ENCODE results near the gene SLC16A3. TPM values are rescaled to one million over a fixed set of nuclear protein-coding genes. Genes with fewer than 3 reads are reported as not detected.

The SLC16A3 gene
- total and polyA plus RNA-seq, 7 experiments from 2014 or later: 1.4 to 264 (median 15.9) TPM

- H3K27ac Mint-ChIP-seq: no peak overlapping the region
- Histone ChIP-seq H3K27me3 (ENCODE audit: control insufficient read depth in 2 of 2, insufficient read depth in 2 of 2, low read length in 2 of 2) (no peaks in the 10 kb centered on the region), H3K36me3 (ENCODE audit: control insufficient read depth in 2 of 3, insufficient read depth in 3 of 3, low read length in 3 of 3) (no peaks in the 10 kb centered on the region), H3K27ac (ENCODE audit: low read depth, low read length) (no peak overlapping the region), H3K4me3 (ENCODE audit: low read length) (no peak overlapping the region), H3K9me3 (ENCODE audit: control insufficient read depth in 2 of 3, low read length in 3 of 3) (no peaks in the 10 kb centered on the region), H3K4me1 (ENCODE audit: control insufficient read depth in 2 of 2, insufficient read depth in 2 of 2, low read length in 2 of 2) (peaks cover 22 to 26% of the 10 kb centered on the region in 2 donors)
- peaks cover 0 to 4% (median 0%) of the 10 kb centered on the region in 5 donors for H3K36me3 Mint-ChIP-seq
- ChIA-PET CTCF (interaction anchor here (0.7 to 1.7 kb wide), 2 partner anchors 10 to 131 kb away, joined by 3 to 13 read pairs; no protein-coding TSS in a partner anchor), POLR2A (interaction anchor here (0.7 to 1.8 kb wide), 3 partner anchors 11 to 66 kb away, joined by 3 to 6 read pairs (median 3); partner anchors contain the start of gene CCDC57)
- no peak for ATAC-seq
- peaks cover 4 to 15% (median 10%) of the 10 kb centered on the region in 7 donors for H3K4me1 Mint-ChIP-seq
- DNase-seq: no peak
- H3K27me3 Mint-ChIP-seq: no peaks in the 10 kb centered on the region
- intact Hi-C loops (cut with micrococcal nuclease): no loop called here
- no peak overlapping the region for H3K4me3 Mint-ChIP-seq
- peaks cover 0 to 2% (median 0%) of the 10 kb centered on the region in 11 donors for H3K9me3 Mint-ChIP-seq
Observed at GRCh38 chr17:82226146-82226808, 2.6 kb upstream of the SLC16A3 start.

- Histone ChIP-seq H3K9me3 (ENCODE audit: control insufficient read depth in 2 of 3, low read length in 3 of 3) (no peaks in the 10 kb centered on the region), H3K27ac (ENCODE audit: low read depth, low read length) (no peak overlapping the region), H3K4me3 (ENCODE audit: low read length) (no peak overlapping the region), H3K36me3 (ENCODE audit: control insufficient read depth in 2 of 3, insufficient read depth in 3 of 3, low read length in 3 of 3) (no peaks in the 10 kb centered on the region), H3K4me1 (ENCODE audit: control insufficient read depth in 2 of 2, insufficient read depth in 2 of 2, low read length in 2 of 2) (peaks cover 26 to 32% of the 10 kb centered on the region in 2 donors), H3K27me3 (ENCODE audit: control insufficient read depth in 2 of 2, insufficient read depth in 2 of 2, low read length in 2 of 2) (no peaks in the 10 kb centered on the region)
- POLR2A ChIA-PET: interaction anchor here (0.7 to 1.8 kb wide), 3 partner anchors 12 to 65 kb away, joined by 3 to 6 read pairs (median 3); partner anchors contain the start of gene CCDC57
- peak overlapping the region in 6 of 10 donors; percentile 29 to 88 (median 56) for H3K4me3 Mint-ChIP-seq
- CTCF ChIA-PET: interaction anchor here (1.7 kb wide), 1 partner anchor 9 kb away, joined by 3 read pairs; no protein-coding TSS in a partner anchor
- H3K4me1 Mint-ChIP-seq: peaks cover 4 to 15% (median 10%) of the 10 kb centered on the region in 7 donors
- no peaks in the 10 kb centered on the region for H3K27me3 Mint-ChIP-seq
- intact Hi-C loops (cut with micrococcal nuclease): no loop called here
- DNase-seq (no peak), ATAC-seq (no peak)
- H3K27ac Mint-ChIP-seq: peak overlapping the region in 6 of 9 donors; percentile 17 to 82 (median 58)
- peaks cover 0 to 4% (median 0%) of the 10 kb centered on the region in 5 donors for H3K36me3 Mint-ChIP-seq
- H3K9me3 Mint-ChIP-seq: peaks cover 0 to 2% (median 0%) of the 10 kb centered on the region in 11 donors
Observed at GRCh38 chr17:82226809-82227628, 1.8 kb upstream of the SLC16A3 start.

- Mint-ChIP-seq H3K4me3 (peak overlapping the region; percentile 69 to 91 (median 80)), H3K36me3 (peaks cover 0 to 4% (median 0%) of the 10 kb centered on the region in 5 donors), H3K9me3 (peaks cover 0 to 2% (median 0%) of the 10 kb centered on the region in 11 donors), H3K27me3 (no peaks in the 10 kb centered on the region), H3K4me1 (peaks cover 4 to 15% (median 10%) of the 10 kb centered on the region in 7 donors), H3K27ac (peak overlapping the region; percentile 52 to 91 (median 86))
- no peaks in the 10 kb centered on the region for H3K27me3 ChIP-seq (ENCODE audit: control insufficient read depth in 2 of 2, insufficient read depth in 2 of 2, low read length in 2 of 2)
- H3K4me3 ChIP-seq (ENCODE audit: low read length): peak overlapping the region; percentile 57
- ChIA-PET POLR2A (interaction anchor here (1.4 to 1.8 kb wide), 5 partner anchors 16 to 129 kb away, joined by 3 to 8 read pairs (median 7); partner anchors contain the start of gene CCDC57), CTCF (interaction anchor here (0.5 kb wide), 1 partner anchor 19 kb away, joined by 3 read pairs; no protein-coding TSS in a partner anchor)
- H3K27ac ChIP-seq (ENCODE audit: low read depth, low read length): peak overlapping the region; percentile 78
- DNase-seq (peak in 1 of 9 donors; percentile 52), ATAC-seq (no peak)
- peaks cover 26 to 32% of the 10 kb centered on the region in 2 donors for H3K4me1 ChIP-seq (ENCODE audit: control insufficient read depth in 2 of 2, insufficient read depth in 2 of 2, low read length in 2 of 2)
- H3K9me3 ChIP-seq (ENCODE audit: control insufficient read depth in 2 of 3, low read length in 3 of 3): no peaks in the 10 kb centered on the region
- intact Hi-C loops (cut with micrococcal nuclease): loop anchor here (1.0 to 2.0 kb wide), 5 partner anchors 12 to 197 kb away; partner anchors contain the start of genes CSNK1D (in 1 of the 2) and RAC3 (in 1 of the 2)
- no peaks in the 10 kb centered on the region for H3K36me3 ChIP-seq (ENCODE audit: control insufficient read depth in 2 of 3, insufficient read depth in 3 of 3, low read length in 3 of 3)
Observed at GRCh38 chr17:82227629-82228277, 1.1 kb upstream of the SLC16A3 start.

- Mint-ChIP-seq H3K4me3 (peak overlapping the region; percentile 69 to 91 (median 80)), H3K4me1 (peaks cover 5 to 15% (median 10%) of the 10 kb centered on the region in 7 donors), H3K27me3 (no peaks in the 10 kb centered on the region), H3K27ac (peak overlapping the region; percentile 52 to 90 (median 82)), H3K36me3 (peaks cover 0 to 4% (median 0%) of the 10 kb centered on the region in 5 donors), H3K9me3 (peaks cover 0 to 2% (median 0%) of the 10 kb centered on the region in 11 donors)
- Histone ChIP-seq H3K4me1 (ENCODE audit: control insufficient read depth in 2 of 2, insufficient read depth in 2 of 2, low read length in 2 of 2) (peaks cover 26 to 32% of the 10 kb centered on the region in 2 donors), H3K27ac (ENCODE audit: low read depth, low read length) (peak overlapping the region; percentile 78), H3K27me3 (ENCODE audit: control insufficient read depth in 2 of 2, insufficient read depth in 2 of 2, low read length in 2 of 2) (no peaks in the 10 kb centered on the region), H3K9me3 (ENCODE audit: control insufficient read depth in 2 of 3, low read length in 3 of 3) (no peaks in the 10 kb centered on the region), H3K36me3 (ENCODE audit: control insufficient read depth in 2 of 3, insufficient read depth in 3 of 3, low read length in 3 of 3) (no peaks in the 10 kb centered on the region), H3K4me3 (ENCODE audit: low read length) (peak overlapping the region; percentile 57)
- ChIA-PET CTCF (interaction anchor here (0.5 to 0.9 kb wide), 2 partner anchors 14 to 19 kb away, joined by 3 to 4 read pairs; no protein-coding TSS in a partner anchor), POLR2A (interaction anchor here (0.6 to 1.7 kb wide), 9 partner anchors 12 to 206 kb away, joined by 3 to 8 read pairs (median 4); partner anchors contain the start of gene CENPX)
- peak; percentile 55 for ATAC-seq
- intact Hi-C loops (cut with micrococcal nuclease): loop anchor here (1.0 to 2.0 kb wide), 5 partner anchors 13 to 198 kb away; partner anchors contain the start of genes CSNK1D (in 1 of the 2) and RAC3 (in 1 of the 2)
- peak in 8 of 9 donors; percentile 42 to 74 (median 57) for DNase-seq
Observed at GRCh38 chr17:82228278-82228841, 482 bp upstream of the SLC16A3 start.

- no peaks in the 10 kb centered on the region for H3K9me3 ChIP-seq (ENCODE audit: control insufficient read depth in 2 of 3, low read length in 3 of 3)
- ATAC-seq (no peak), DNase-seq (no peak)
- peaks cover 0 to 4% (median 0%) of the 10 kb centered on the region in 5 donors for H3K36me3 Mint-ChIP-seq
- H3K27me3 ChIP-seq (ENCODE audit: control insufficient read depth in 2 of 2, insufficient read depth in 2 of 2, low read length in 2 of 2): no peaks in the 10 kb centered on the region
- peak overlapping the region; percentile 74 to 96 (median 80) for H3K4me3 Mint-ChIP-seq
- CTCF ChIA-PET: interaction anchor here (0.7 to 0.8 kb wide), 2 partner anchors 24 to 87 kb away, joined by 3 read pairs; partner anchors contain the start of gene CD7
- H3K36me3 ChIP-seq (ENCODE audit: control insufficient read depth in 2 of 3, insufficient read depth in 3 of 3, low read length in 3 of 3): no peaks in the 10 kb centered on the region
- peak overlapping the region in 7 of 9 donors; percentile 46 to 86 (median 77) for H3K27ac Mint-ChIP-seq
- H3K27me3 Mint-ChIP-seq: no peaks in the 10 kb centered on the region
- POLR2A ChIA-PET: interaction anchor here (0.8 to 1.7 kb wide), 5 partner anchors 16 to 187 kb away, joined by 3 to 8 read pairs (median 4); no protein-coding TSS in a partner anchor
- peaks cover 6 to 17% (median 9%) of the 10 kb centered on the region in 7 donors for H3K4me1 Mint-ChIP-seq
- peak overlapping the region; percentile 45 for H3K27ac ChIP-seq (ENCODE audit: low read depth, low read length)
- intact Hi-C loops (cut with micrococcal nuclease): loop anchor here (1.0 to 10.0 kb wide), 5 partner anchors 18 to 199 kb away; partner anchors contain the start of genes RAC3 (in 2 of the 2), CCDC57 (in 1 of the 2), CSNK1D (in 1 of the 2) and DCXR (in 1 of the 2)
- peak overlapping the region; percentile 35 for H3K4me3 ChIP-seq (ENCODE audit: low read length)
- peaks cover 26 to 32% of the 10 kb centered on the region in 2 donors for H3K4me1 ChIP-seq (ENCODE audit: control insufficient read depth in 2 of 2, insufficient read depth in 2 of 2, low read length in 2 of 2)
- H3K9me3 Mint-ChIP-seq: no peaks in the 10 kb centered on the region
Observed at GRCh38 chr17:82229698-82230608, 1.1 kb downstream of the SLC16A3 start.

Measured in naive thymus-derived CD4-positive, alpha-beta T cell (primary cell).